Muscle layer of colon (tissue), 2 donors: Measurements from ENCODE around the gene CTSK.

Source experiments
- H3K27ac ChIP-seq: one replicate; pipeline ENCODE4 v1.7.0; 2013; ENCODE audit warnings: low read depth, mild to moderate bottlenecking, low read length, moderate library complexity
- H3K27me3 ChIP-seq, 2 donors: one replicate each; pipeline ENCODE4 v1.7.0; 2013; ENCODE audit warnings: low read length in 2 of 2, mild to moderate bottlenecking in 2 of 2; ENCODE audit not compliant: insufficient read depth in 2 of 2, control insufficient read depth in 1 of 2
- H3K36me3 ChIP-seq: one replicate; pipeline ENCODE4 v1.7.0; 2013; ENCODE audit warnings: mild to moderate bottlenecking, low read length; ENCODE audit not compliant: insufficient read depth
- H3K4me1 ChIP-seq: one replicate; pipeline ENCODE4 v1.7.0; 2013; ENCODE audit warnings: mild to moderate bottlenecking, low read length; ENCODE audit not compliant: insufficient read depth
- H3K4me3 ChIP-seq, 2 donors: one replicate each; pipeline ENCODE4 v1.7.0; 2013; ENCODE audit warnings: low read length in 2 of 2, low read depth in 1 of 2, mild to moderate bottlenecking in 1 of 2, moderate library complexity in 1 of 2
- H3K9ac ChIP-seq: one replicate; pipeline ENCODE4 v1.7.0; 2013; ENCODE audit warnings: low read length
- H3K9me3 ChIP-seq: one replicate; pipeline ENCODE4 v1.7.0; 2013; ENCODE audit warnings: mild to moderate bottlenecking, low read length
- donor health status: abdominal sarcoma.
- donor health status: Adenocarcinoma of cecum.

CTSK gene

GRCh38 chr1:150829751-150830150 lies 21.7 kb upstream of the CTSK start:
- H3K4me3 ChIP-seq, result no peak overlapping the region
- H3K27ac ChIP-seq, result no peak overlapping the region
- H3K4me1 ChIP-seq, result no peaks in the 10 kb centered on the region
- no peaks in the 10 kb centered on the region for H3K27me3 ChIP-seq
- H3K36me3 ChIP-seq, result peaks cover 60% of the 10 kb centered on the region
- no peak overlapping the region for H3K9ac ChIP-seq
- H3K9me3 ChIP-seq, result no peaks in the 10 kb centered on the region

- Histone ChIP-seq H3K4me3 (no peak overlapping the region), H3K36me3 (peaks cover 57% of the 10 kb centered on the region), H3K4me1 (no peaks in the 10 kb centered on the region), H3K27me3 (no peaks in the 10 kb centered on the region), H3K27ac (no peak overlapping the region), H3K9me3 (no peaks in the 10 kb centered on the region), H3K9ac (no peak overlapping the region)
Observed at GRCh38 chr1:150826299-150826698, 18.2 kb upstream of the CTSK start.

GRCh38 chr1:150820730-150821512 lies 12.9 kb upstream of the CTSK start:
- Histone ChIP-seq H3K4me3 (no peak overlapping the region), H3K9ac (no peak overlapping the region), H3K36me3 (peaks cover 69% of the 10 kb centered on the region), H3K27me3 (no peaks in the 10 kb centered on the region), H3K4me1 (no peaks in the 10 kb centered on the region), H3K9me3 (no peaks in the 10 kb centered on the region), H3K27ac (no peak overlapping the region)

- no peak overlapping the region for H3K4me3 ChIP-seq
- no peaks in the 10 kb centered on the region for H3K4me1 ChIP-seq
- H3K27me3 ChIP-seq, result no peaks in the 10 kb centered on the region
- no peaks in the 10 kb centered on the region for H3K9me3 ChIP-seq
- no peak overlapping the region for H3K27ac ChIP-seq
- peaks cover 71% of the 10 kb centered on the region for H3K36me3 ChIP-seq
- H3K9ac ChIP-seq, result no peak overlapping the region
Observed at GRCh38 chr1:150815871-150816270, 7.8 kb upstream of the CTSK start.

GRCh38 chr1:150813028-150813707 lies 5.1 kb upstream of the CTSK start:
- Histone ChIP-seq H3K9ac (no peak overlapping the region), H3K36me3 (peaks cover 54% of the 10 kb centered on the region), H3K27me3 (no peaks in the 10 kb centered on the region), H3K4me3 (no peak overlapping the region), H3K9me3 (no peaks in the 10 kb centered on the region), H3K4me1 (peaks cover 8% of the 10 kb centered on the region), H3K27ac (no peak overlapping the region)

GRCh38 chr1:150810958-150811659 lies 3.0 kb upstream of the CTSK start:
- Histone ChIP-seq H3K9me3 (no peaks in the 10 kb centered on the region), H3K27me3 (no peaks in the 10 kb centered on the region), H3K9ac (no peak overlapping the region), H3K36me3 (peaks cover 37% of the 10 kb centered on the region), H3K27ac (no peak overlapping the region), H3K4me1 (peaks cover 8% of the 10 kb centered on the region), H3K4me3 (no peak overlapping the region)

GRCh38 chr1:150809651-150810050 lies 1.6 kb upstream of the CTSK start:
- Histone ChIP-seq H3K27me3 (no peaks in the 10 kb centered on the region), H3K9me3 (no peaks in the 10 kb centered on the region), H3K9ac (no peak overlapping the region), H3K36me3 (peaks cover 35% of the 10 kb centered on the region), H3K4me1 (peaks cover 8% of the 10 kb centered on the region), H3K27ac (no peak overlapping the region), H3K4me3 (no peak overlapping the region)

- Histone ChIP-seq H3K4me1 (peaks cover 8% of the 10 kb centered on the region), H3K27ac (no peak overlapping the region), H3K4me3 (peak overlapping the region in 1 of 2 donors; percentile 55), H3K9me3 (no peaks in the 10 kb centered on the region), H3K36me3 (peaks cover 33% of the 10 kb centered on the region), H3K27me3 (no peaks in the 10 kb centered on the region), H3K9ac (no peak overlapping the region)
Observed at GRCh38 chr1:150808846-150809245, 786 bp upstream of the CTSK start.

- Histone ChIP-seq H3K27me3 (no peaks in the 10 kb centered on the region), H3K4me1 (peaks cover 8% of the 10 kb centered on the region), H3K36me3 (peaks cover 30% of the 10 kb centered on the region), H3K9me3 (no peaks in the 10 kb centered on the region), H3K9ac (peak overlapping the region; percentile 16), H3K4me3 (peak overlapping the region in 1 of 2 donors; percentile 55), H3K27ac (peak overlapping the region; percentile 49)
Observed at GRCh38 chr1:150807249-150808023, 624 bp downstream of the CTSK start.

GRCh38 chr1:150805899-150806298 lies 2.2 kb downstream of the CTSK start:
- H3K9me3 ChIP-seq, result no peaks in the 10 kb centered on the region
- no peaks in the 10 kb centered on the region for H3K27me3 ChIP-seq
- H3K27ac ChIP-seq, result no peak overlapping the region
- H3K9ac ChIP-seq, result no peak overlapping the region
- H3K36me3 ChIP-seq, result peaks cover 15% of the 10 kb centered on the region
- peaks cover 8% of the 10 kb centered on the region for H3K4me1 ChIP-seq
- H3K4me3 ChIP-seq, result no peak overlapping the region

GRCh38 chr1:150804671-150805070 lies 3.4 kb downstream of the CTSK start:
- H3K36me3 ChIP-seq, result peaks cover 13% of the 10 kb centered on the region
- H3K27ac ChIP-seq, result no peak overlapping the region
- peaks cover 8% of the 10 kb centered on the region for H3K4me1 ChIP-seq
- no peak overlapping the region for H3K9ac ChIP-seq
- H3K27me3 ChIP-seq, result no peaks in the 10 kb centered on the region
- no peak overlapping the region for H3K4me3 ChIP-seq
- no peaks in the 10 kb centered on the region for H3K9me3 ChIP-seq
